Endothelial cell of hepatic sinusoid (primary cell): ENCODE measurements around the gene ASIC4.

Experiments
- in situ Hi-C: cut with HindIII; loops from 2 replicates; pipeline ENCODE4 v1.10.0; 2017; ENCODE audit warnings: low sequenced_read_pairs

ASIC4 gene

GRCh38 chr2:219480004-219480403, 34.3 kb upstream of the ASIC4 start:
- in situ Hi-C loops = no loop called here

- in situ Hi-C loops = no loop called here
These were observed 31.4 kb upstream of the ASIC4 start for GRCh38 chr2:219482674-219483405.

GRCh38 chr2:219483451-219484342, 30.6 kb upstream of the ASIC4 start:
- in situ Hi-C loops = no loop called here

GRCh38 chr2:219484343-219485200, 29.7 kb upstream of the ASIC4 start:
- in situ Hi-C loops = no loop called here

DNA sequence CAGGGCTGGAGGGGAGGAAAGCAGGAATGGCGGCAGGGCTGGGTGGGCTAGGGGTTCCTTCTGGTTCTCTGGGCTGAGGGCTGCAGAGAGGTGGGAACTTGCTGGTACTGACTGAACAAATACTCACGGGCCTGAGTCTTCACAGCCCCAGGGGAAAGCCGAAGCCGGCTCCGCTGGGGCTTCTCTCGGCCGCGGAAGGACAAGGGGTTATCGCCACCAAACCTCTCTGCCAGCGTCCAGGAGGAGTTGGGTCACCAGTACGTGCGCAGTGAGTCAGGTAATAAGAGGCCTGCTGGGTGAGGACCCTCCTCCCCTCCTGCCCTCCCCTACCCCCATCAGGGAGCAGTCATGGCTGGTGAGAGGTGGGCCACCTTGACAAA, 29.1 kb upstream of the ASIC4 start:
- in situ Hi-C loops = no loop called here

GRCh38 chr2:219486380-219486959, 27.8 kb upstream of the ASIC4 start:
- in situ Hi-C loops = no loop called here

DNA sequence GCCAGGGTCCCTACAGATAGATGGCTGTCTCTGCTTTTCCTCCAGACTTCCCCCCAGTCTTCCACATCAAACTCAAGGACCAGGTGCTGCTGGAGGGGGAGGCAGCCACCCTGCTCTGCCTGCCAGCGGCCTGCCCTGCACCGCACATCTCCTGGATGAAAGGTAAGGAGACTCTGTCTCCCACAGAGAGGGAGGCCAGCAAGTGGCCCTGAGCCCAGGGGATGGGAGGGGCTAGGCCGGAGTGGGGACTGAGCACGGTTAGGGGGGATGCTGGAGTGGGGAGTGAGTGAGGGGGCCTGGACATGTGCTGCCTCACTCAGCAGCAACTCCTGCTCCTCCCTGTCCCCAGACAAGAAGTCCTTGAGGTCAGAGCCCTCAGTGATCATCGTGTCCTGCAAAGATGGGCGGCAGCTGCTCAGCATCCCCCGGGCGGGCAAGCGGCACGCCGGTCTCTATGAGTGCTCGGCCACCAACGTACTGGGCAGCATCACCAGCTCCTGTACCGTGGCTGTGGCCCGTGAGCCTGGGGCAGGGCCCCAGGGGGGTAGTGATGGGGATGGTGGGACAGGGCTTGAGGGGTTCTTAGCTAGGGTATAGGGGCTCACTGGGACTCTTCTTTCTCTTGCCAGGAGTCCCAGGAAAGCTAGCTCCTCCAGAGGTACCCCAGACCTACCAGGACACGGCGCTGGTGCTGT, 26.0 kb upstream of the ASIC4 start:
- in situ Hi-C loops = no loop called here

DNA sequence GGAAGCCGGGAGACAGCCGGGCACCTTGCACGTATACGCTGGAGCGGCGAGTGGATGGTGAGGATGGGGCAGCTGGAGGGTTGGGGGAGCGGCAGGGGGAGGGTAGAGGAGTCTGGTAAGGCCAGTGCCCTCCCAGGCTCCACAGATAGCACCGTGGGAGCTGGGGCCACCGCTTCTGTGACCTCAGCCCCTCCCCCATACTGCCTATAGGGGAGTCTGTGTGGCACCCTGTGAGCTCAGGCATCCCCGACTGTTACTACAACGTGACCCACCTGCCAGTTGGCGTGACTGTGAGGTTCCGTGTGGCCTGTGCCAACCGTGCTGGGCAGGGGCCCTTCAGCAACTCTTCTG, 25.5 kb upstream of the ASIC4 start:
- in situ Hi-C loops = no loop called here

- in situ Hi-C loops = no loop called here
These were observed 25.0 kb upstream of the ASIC4 start for GRCh38 chr2:219489315-219489714.

- in situ Hi-C loops = no loop called here
These were observed 24.1 kb upstream of the ASIC4 start for GRCh38 chr2:219490186-219490585.

GRCh38 chr2:219490600-219491130, 23.6 kb upstream of the ASIC4 start:
- in situ Hi-C loops = no loop called here

DNA sequence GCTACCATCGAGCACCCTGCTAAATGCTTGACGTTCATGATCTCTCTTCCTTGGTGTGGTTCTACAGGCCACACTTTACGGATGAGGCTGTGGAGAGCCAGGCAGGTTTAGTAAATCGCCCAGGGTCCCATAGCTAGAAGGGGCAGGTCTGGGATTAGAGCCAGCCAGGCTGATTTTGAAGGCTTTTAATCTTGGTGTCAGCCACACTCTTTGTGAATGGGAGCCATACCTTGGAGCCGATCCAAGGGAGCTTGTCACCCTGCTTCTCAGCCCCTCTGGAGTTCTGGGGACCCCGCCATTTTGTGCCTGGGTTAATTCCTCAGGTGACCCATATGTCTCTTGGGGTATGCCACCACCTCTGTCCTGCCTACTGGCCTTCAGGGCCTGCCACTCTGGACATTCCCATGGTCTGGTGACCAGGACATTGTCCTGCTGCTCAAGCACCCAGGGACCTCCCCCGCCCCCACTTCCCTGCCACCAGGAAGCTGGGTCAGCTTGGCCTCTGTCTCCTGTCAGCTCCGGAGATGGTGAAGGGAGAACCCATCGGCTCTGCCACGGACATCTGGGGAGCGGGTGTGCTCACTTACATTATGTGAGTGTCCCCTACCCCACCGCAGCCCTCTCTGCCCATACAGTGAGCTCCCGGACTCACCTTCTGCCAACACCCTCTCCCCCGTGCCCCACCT, 22.9 kb upstream of the ASIC4 start:
- in situ Hi-C loops = no loop called here

GRCh38 chr2:219492575-219492974, 21.7 kb upstream of the ASIC4 start:
- in situ Hi-C loops = no loop called here

DNA sequence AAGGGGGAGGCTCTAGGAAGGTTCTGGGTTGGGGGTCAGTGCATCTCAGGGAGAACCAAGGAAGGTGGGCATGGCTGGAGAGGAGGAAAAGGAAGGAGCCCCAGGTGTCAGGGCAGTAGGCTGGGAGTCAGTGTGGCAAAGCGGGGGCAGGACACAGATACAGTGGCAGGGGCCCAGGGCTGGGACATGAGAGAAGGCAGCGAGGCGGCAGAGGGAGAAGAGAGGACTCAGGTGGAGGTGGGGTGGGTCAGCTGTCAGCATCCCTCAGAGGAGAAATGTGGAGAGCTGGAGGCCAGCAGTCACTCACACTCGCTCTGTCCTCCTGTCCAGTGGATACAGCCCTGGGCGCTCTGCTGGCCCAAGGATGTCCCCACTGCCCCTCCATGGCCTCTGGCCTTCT, 21.2 kb upstream of the ASIC4 start:
- in situ Hi-C loops = no loop called here

DNA sequence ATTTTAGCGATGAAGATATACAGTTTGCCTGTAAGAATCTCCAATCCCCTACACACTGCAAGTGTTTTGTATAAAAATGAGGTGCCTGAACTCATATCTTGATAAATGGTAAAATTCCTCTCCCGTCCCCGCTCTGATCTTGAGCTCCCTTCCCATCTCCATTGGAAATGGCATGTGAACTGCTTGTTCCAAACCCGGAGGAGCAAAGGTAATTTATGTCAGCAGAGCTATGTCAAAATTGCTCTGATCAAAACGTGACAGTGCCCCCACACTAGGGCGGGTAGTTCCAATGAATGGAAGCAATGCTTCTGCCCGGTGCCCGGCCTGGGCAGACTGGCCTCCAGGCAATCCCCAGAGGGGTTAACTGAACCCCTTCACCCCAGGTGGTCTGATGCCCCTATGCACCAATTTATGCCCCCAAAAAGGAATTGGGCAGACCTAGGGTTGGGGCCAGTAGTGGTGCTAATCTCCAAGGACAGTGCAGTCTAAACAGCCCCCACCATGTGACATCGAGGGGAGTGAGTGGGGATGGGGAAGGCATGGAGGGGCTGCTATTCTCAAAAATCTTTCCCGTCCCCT, 19.2 kb upstream of the ASIC4 start:
- in situ Hi-C loops = no loop called here

DNA sequence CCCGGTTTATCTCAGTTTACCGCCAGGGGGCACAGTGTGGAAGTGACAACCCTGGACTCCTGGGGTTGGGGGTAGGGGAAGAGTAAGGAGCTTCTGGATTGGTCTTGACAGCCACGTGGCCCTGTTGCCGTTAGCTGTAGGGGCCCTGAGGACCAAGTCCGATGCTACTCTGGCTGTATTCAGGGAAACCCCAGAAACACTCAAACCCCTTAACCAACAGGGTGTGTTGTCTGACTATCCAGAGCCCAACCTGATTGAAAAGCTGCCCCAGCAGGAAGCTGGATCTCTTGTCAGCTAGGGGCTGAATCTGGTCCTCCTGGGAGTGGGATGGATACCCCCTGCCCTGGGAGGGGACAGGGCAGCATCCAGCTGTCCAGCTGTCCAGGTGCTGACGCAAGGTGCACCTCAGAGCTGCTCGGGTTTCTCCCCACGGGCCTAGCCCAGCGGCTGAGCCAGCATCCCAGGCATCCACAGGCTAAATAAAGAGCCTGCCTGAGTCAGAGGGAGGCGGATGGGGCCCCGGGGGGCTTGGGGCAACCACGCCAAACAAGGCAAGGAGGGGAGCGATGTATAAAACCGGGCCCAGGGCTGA, 18.7 kb upstream of the ASIC4 start:
- in situ Hi-C loops = no loop called here

- in situ Hi-C loops = no loop called here
These were observed 17.9 kb upstream of the ASIC4 start for GRCh38 chr2:219496247-219496824.

DNA sequence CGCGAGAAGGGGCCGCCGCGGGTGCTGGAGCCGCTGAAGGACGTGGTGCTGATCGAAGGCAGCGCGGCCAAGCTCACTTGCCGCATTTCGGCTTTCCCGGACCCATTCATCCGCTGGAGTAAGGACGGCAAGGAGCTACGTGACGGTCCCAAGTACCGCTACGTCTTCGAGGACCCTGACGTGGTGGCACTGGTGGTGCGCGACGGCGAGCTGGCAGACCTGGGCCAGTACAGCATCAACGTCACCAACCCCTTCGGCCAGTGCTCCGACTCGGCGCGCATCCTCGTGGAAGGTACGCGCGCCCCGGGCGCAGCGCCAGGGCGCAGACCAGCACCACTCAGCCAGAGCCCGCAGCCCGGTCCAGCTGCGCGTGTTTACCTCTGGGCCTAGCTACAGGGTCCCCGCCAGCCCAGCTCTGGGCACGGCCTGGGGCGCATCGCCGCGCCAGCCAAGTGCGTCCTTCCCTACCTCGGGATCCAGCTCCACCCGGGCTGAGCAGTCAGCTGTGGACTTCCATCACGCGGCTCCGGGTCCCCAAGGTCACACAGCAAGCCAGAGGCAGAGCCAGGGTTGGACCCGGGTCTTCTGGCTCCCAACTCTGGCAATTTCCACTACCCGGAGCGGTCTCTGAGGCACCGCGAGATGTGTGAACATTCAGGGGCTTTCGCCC, 17.3 kb upstream of the ASIC4 start:
- in situ Hi-C loops = no loop called here
